Stomach (tissue), 4 donors: Measurements from ENCODE around the gene VTI1A.

ENCODE experiments used
- POLR2A ChIP-seq, 4 donors: fragments of 450-650 bp; IDR thresholded peaks; one replicate each; pipeline ENCODE4 v1.6.1; 2016; ENCODE audit warnings: antibody characterized with exemption in 4 of 4, control low read depth in 2 of 4, mild to moderate bottlenecking in 1 of 4, moderate library complexity in 1 of 4
- TF ChIP-seq, protein P1 (sequence below), 7 experiments: fragments of 450-650 bp in 4 of 7; fragments of 200-600 bp in 3 of 7; sonication (generic) in 3 of 7; IDR thresholded peaks; one replicate each; pipeline ENCODE4 v1.5.1; 2016 to 2019; ENCODE audit warnings: antibody characterized with exemption in 7 of 7, control low read depth in 2 of 7, mild to moderate bottlenecking in 1 of 7

DNA sequence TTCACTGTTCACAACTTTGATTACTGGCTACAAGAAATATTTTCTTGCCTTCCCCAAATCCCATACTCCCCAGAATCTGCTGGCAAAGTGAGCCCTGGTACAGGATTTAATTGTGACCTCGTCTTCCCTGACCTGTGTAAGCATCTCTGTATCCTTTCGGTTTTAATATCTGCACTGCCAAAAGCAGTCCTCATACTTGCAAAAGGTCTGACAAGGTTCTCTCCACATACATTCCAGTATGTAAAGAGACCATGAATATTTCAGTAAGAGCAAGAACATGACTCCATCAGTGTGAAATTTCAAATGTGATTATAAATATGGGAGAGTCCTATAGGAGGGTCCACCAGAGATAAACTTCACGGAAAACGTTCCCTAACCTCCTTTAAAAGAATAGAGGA lies 369.0 kb downstream of the VTI1A start:
- TF ChIP-seq, protein P1, sequence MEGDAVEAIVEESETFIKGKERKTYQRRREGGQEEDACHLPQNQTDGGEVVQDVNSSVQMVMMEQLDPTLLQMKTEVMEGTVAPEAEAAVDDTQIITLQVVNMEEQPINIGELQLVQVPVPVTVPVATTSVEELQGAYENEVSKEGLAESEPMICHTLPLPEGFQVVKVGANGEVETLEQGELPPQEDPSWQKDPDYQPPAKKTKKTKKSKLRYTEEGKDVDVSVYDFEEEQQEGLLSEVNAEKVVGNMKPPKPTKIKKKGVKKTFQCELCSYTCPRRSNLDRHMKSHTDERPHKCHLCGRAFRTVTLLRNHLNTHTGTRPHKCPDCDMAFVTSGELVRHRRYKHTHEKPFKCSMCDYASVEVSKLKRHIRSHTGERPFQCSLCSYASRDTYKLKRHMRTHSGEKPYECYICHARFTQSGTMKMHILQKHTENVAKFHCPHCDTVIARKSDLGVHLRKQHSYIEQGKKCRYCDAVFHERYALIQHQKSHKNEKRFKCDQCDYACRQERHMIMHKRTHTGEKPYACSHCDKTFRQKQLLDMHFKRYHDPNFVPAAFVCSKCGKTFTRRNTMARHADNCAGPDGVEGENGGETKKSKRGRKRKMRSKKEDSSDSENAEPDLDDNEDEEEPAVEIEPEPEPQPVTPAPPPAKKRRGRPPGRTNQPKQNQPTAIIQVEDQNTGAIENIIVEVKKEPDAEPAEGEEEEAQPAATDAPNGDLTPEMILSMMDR (IDR thresholded peaks at IDR 0.05): no peak
- no peak for TF ChIP-seq POLR2A (IDR thresholded peaks at IDR 0.05)
